ENCODE data around the gene GPC1. TPM values are rescaled to one million over a fixed set of nuclear protein-coding genes. Genes with fewer than 3 reads are reported as not detected.

The GPC1 gene
- total and polyA plus RNA-seq, 2 of the 13 experiments (the other 11 are each of a cell fraction or from before 2014, with no cell fraction given), result 4.0 to 5.5 TPM

DNA sequence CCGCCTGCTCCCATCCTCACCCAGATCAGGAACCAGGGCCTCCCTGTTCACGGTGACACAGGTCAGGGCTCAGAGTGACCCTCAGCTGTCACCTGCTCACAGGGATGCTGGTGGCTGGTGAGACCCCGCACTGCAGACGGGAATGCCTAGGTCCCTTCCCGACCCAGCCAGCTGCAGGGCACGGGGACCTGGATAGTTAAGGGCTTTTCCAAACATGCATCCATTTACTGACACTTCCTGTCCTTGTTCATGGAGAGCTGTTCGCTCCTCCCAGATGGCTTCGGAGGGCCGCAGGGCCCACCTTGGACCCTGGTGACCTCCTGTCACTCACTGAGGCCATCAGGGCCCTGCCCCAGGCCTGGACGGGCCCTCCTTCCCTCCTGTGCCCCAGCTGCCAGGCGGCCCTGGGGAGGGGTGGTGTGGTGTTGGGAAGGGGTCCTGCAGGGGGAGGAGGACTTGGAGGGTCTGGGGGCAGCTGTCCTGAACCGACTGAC lies 31.7 kb downstream of the GPC1 start:
- Histone ChIP-seq H3K9ac (ENCODE audit: insufficient read depth, low read depth, low read length) (no peak overlapping the region), H3K4me3 (replicated peaks in 1 of 3; ENCODE audit: insufficient read depth in 1 of 3, low read depth in 2 of 3, low read length in 3 of 3) (no peak overlapping the region), H2AFZ (ENCODE audit: low read length) (no peak overlapping the region), H3K4me1 (ENCODE audit: insufficient read depth, low read length) (peaks cover 12% of the 10 kb centered on the region; the same call in 1 of the 2 replicates), H3K27me3 (ENCODE audit: control insufficient read depth in 1 of 2, insufficient read depth in 2 of 2, low read length in 2 of 2) (no peaks in the 10 kb centered on the region), H4K20me1 (ENCODE audit: insufficient read depth, low read length) (no peaks in the 10 kb centered on the region), H3K4me2 (ENCODE audit: low read depth, low read length) (no peak overlapping the region), H3K9me3 (ENCODE audit: low read length) (no peaks in the 10 kb centered on the region), H3K36me3 (replicated peaks in 1 of 2; ENCODE audit: control insufficient read depth in 1 of 2, insufficient read depth in 2 of 2, low read length in 2 of 2) (no peaks in the 10 kb centered on the region), H3K27ac (ENCODE audit: extremely low read length, insufficient read depth, low read length) (no peak overlapping the region), H3K79me2 (ENCODE audit: insufficient read depth, low read length) (no peaks in the 10 kb centered on the region)
- 81% methylated on average over 6 of the region's 12 CpGs for WGBS (ENCODE audit: low lambda C conversion rate)
- FAIRE-seq, result no peak
- POLR2A ChIA-PET, result no interaction called here
- CTCF ChIA-PET (ENCODE audit: low intra/inter-chr PET ratio, low total read pairs), result no interaction called here
- no TSS peak for BruUV-seq (replicated peaks)
- DNase-seq (ENCODE audit: low spot score), result no peak
- in situ Hi-C loops (cut with HindIII; ENCODE audit: extremely low pct_ligation_motif_present, low pct_unique_long_range_greater_than_20kb) (no loop called here), intact Hi-C loops (cut with micrococcal nuclease; ENCODE audit: unreplicated experiment) (no loop called here)
- no peak for ATAC-seq
- TF ChIP-seq PLRG1 (conservative IDR thresholded peaks at IDR 0.05), result no peak
- TF ChIP-seq, protein P1, sequence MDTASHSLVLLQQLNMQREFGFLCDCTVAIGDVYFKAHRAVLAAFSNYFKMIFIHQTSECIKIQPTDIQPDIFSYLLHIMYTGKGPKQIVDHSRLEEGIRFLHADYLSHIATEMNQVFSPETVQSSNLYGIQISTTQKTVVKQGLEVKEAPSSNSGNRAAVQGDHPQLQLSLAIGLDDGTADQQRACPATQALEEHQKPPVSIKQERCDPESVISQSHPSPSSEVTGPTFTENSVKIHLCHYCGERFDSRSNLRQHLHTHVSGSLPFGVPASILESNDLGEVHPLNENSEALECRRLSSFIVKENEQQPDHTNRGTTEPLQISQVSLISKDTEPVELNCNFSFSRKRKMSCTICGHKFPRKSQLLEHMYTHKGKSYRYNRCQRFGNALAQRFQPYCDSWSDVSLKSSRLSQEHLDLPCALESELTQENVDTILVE (CRISPR knock-in tag; IDR thresholded peaks at IDR 0.05), result no peak

GRCh38 chr2:240467659-240468302 lies 32.3 kb downstream of the GPC1 start:
- TF ChIP-seq HNRNPUL1 (IDR thresholded peaks at IDR 0.05; ENCODE audit: low read depth, low read length), result no peak
- TF ChIP-seq ZBTB33 (CRISPR knock-in tag; IDR thresholded peaks at IDR 0.05), result peak; percentile 95
- peak; percentile 29 for TF ChIP-seq CTCF (CRISPR knock-in tag; IDR thresholded peaks at IDR 0.05)
- TF ChIP-seq ZNF251 (CRISPR knock-in tag; IDR thresholded peaks at IDR 0.05), result no peak
- Histone ChIP-seq H4K20me1 (ENCODE audit: insufficient read depth, low read length) (no peaks in the 10 kb centered on the region), H3K4me3 (replicated peaks in 1 of 3; ENCODE audit: insufficient read depth in 1 of 3, low read depth in 2 of 3, low read length in 3 of 3) (no peak overlapping the region), H3K9me3 (ENCODE audit: low read length) (no peaks in the 10 kb centered on the region), H3K27me3 (ENCODE audit: control insufficient read depth in 1 of 2, insufficient read depth in 2 of 2, low read length in 2 of 2) (no peaks in the 10 kb centered on the region), H3K36me3 (replicated peaks in 1 of 2; ENCODE audit: control insufficient read depth in 1 of 2, insufficient read depth in 2 of 2, low read length in 2 of 2) (no peaks in the 10 kb centered on the region), H3K79me2 (ENCODE audit: insufficient read depth, low read length) (no peaks in the 10 kb centered on the region), H3K27ac (ENCODE audit: extremely low read length, insufficient read depth, low read length) (no peak overlapping the region), H3K4me2 (ENCODE audit: low read depth, low read length) (no peak overlapping the region), H3K9ac (ENCODE audit: insufficient read depth, low read depth, low read length) (no peak overlapping the region), H2AFZ (ENCODE audit: low read length) (no peak overlapping the region), H3K4me1 (ENCODE audit: insufficient read depth, low read length) (peaks cover 12% of the 10 kb centered on the region; the same call in 1 of the 2 replicates)
- FAIRE-seq, result no peak
- in situ Hi-C loops (cut with HindIII; ENCODE audit: extremely low pct_ligation_motif_present, low pct_unique_long_range_greater_than_20kb) (no loop called here), intact Hi-C loops (cut with micrococcal nuclease; ENCODE audit: unreplicated experiment) (no loop called here)
- no peak for DNase-seq (ENCODE audit: low spot score)
- CTCF ChIA-PET (ENCODE audit: low intra/inter-chr PET ratio, low total read pairs), result no interaction called here
- POLR2A ChIA-PET, result no interaction called here
- no TSS peak for BruUV-seq (replicated peaks)
- WGBS (ENCODE audit: low lambda C conversion rate), result 94% methylated on average over 19 of the region's 22 CpGs
- ATAC-seq, result no peak
